HL-60/S4 treated with phorbol 12-myristate 13-acetate at 8.2 ng/mL for 4 days and 3 days (cell line): ENCODE measurements around the gene PROSER2.

ENCODE experiments used
- in situ Hi-C: fragments of 300-500 bp; cut with MboI; formaldehyde crosslinking; loops from 2 replicates; pipeline ENCODE4 v1.15.0; 2022; ENCODE audit warnings: low sequenced_read_pairs

The PROSER2 gene

DNA sequence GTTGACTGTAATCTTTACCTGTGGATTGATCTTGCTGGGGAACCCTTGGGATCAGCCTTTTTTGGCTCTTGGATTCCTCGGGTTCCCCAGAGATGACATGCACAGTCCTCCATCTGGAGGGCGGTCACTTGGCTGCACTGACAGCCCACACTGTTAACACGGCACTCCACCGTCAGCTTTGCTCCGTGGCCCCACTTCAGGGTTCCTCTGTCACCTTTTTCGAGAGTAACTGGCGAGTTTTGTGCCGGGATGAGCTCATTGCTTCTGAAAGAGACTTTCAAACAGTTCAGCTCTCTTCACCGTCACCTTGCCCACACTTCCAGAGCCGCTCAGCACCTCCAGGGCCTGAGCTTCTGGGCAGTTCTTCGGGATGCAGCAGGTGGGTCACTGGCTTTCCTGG lies 42.4 kb downstream of the PROSER2 start:
- in situ Hi-C loops: no loop called here

DNA sequence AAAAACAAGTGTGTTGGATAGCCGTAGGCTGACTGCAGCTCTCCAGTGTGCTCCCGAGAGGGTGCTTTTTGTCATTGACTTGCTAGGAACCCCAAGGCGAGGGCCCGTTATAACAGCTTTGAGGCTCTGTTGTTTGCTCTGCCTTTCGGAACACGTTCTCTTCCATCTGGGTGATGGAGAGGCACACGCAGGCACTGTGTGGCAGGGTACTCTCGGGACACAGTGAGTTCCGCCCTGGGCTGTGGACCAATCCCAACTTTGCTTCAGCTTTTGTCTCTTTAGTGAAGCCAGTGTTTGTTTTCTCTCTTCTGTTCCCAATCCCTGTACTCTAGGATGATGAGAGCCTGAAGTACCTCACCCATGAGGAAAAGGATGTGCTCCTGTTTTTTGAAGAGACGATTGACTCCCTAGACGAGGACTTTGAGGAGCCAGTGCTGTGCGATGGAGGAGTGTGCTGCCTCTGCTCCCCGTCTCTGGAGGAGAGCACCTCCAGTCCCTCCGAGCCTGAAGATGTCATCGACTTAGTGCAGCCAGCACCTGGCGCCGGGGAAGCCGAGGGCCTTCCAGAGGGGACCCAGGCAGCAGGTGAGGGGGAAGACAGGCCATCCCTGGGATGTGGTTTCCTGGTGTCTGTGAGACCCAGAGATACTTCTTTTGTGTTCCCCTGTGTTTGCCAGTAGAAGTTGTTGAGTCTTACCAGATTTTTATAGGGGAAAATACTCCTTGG lies 43.2 kb downstream of the PROSER2 start:
- in situ Hi-C loops: no loop called here

DNA sequence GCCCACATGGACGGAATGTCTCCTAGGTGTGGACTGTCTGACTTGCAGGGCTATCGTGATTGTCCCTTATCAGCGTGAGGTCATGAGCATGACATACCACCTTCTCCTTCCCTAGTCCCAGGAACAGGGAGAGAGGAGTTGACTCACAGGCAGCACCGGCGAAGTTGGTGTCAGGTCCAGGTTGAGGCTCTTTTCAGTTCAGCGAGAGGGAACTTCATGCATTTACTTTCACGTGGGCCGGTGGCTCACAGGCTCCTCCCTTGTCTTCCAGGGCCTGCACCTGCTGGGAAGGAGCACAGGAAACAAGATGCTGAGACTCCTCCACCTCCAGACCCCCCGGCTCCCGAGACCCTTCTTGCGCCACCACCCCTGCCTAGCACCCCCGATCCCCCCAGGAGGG lies 46.1 kb downstream of the PROSER2 start:
- in situ Hi-C loops: no loop called here

DNA sequence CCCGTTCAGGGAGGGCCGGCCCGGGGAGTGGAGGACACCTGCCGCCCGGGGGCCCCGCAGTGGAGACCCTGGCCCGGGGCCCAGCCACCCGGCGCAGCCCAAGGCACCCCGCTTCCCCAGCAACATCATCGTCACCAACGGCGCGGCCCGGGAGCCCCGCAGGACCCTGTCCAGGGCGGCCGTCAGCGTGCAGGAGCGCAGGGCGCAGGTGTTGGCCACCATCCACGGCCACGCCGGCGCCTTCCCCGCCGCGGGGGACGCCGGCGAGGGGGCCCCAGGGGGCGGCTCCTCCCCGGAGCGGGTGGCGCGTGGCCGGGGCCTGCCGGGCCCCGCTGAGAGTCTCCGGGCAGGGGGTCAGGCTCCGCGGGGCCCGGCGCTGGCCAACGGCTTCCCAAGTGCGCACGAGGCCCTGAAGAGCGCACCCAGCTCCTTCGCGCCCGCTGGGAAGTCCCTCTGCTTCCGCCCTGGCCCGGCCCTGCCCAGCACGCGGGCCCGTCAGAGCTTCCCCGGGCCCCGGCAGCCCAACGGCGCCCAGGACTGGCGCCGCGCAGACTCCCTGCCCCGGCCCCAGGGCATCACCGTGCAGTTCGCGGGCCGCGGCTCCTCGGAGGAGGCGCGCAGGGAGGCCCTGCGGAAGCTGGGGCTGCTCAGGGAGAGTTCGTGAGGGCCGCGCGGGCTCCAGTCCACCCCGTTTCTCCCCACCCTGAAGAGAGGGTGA lies 46.7 kb downstream of the PROSER2 start:
- in situ Hi-C loops: no loop called here

DNA sequence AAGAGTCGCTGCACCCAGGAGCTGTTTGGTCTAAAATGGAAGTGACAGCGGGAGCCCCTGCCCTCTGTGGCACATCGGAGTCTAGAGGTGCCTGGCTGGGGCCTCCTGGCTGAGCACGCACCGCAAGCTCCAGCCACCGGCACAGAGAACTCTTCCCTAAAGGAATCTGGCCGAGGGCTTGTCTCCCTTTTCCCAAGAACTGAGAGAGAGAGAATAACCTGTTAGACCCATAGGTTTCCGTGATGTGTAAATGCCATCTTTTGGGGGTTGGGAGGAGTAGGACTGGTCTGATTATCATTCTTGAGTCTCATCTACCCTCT lies 47.3 kb downstream of the PROSER2 start:
- in situ Hi-C loops: no loop called here

DNA sequence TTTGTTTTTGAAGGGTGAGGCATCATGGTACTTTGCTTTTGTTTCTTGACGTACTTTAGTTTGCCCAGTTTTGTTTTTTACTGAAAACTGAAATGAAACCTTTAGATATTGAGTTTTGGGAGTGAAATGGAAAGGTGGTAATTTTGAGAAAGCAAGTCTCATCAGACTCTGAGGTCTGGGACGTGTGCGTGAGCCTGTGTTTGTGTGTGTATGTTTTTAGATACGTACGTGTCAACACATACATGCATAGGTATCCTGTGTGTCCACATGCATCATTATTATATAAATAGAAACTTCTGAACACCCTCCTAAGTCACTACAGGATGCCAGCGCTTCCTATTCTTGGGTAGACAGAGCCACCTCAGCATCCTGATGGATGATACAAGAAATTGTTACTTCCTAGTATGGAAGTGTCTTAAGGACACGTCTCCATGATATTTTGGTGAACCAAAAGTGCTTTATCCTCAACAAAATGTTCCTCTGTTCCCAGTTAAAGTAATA lies 47.8 kb downstream of the PROSER2 start:
- in situ Hi-C loops: no loop called here

DNA sequence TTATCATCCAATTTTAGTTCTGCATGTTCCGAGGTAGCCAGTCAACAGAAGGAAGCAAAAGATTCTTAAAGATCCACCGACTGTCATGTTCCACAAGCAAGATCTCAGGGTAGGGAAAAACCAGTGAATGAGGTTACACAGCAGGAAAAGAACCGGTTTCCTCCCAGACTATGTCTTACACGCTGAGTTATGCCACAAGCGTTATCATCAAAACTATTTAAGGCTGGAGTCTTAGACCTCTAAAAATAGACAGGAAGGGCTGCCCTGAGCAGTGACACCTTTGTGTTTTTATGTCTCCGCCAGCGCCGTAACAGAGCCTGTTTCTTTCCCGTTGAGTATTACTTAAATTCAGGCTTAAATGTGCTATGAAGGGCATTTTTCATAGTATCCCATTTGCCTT lies 48.3 kb downstream of the PROSER2 start:
- in situ Hi-C loops: no loop called here

DNA sequence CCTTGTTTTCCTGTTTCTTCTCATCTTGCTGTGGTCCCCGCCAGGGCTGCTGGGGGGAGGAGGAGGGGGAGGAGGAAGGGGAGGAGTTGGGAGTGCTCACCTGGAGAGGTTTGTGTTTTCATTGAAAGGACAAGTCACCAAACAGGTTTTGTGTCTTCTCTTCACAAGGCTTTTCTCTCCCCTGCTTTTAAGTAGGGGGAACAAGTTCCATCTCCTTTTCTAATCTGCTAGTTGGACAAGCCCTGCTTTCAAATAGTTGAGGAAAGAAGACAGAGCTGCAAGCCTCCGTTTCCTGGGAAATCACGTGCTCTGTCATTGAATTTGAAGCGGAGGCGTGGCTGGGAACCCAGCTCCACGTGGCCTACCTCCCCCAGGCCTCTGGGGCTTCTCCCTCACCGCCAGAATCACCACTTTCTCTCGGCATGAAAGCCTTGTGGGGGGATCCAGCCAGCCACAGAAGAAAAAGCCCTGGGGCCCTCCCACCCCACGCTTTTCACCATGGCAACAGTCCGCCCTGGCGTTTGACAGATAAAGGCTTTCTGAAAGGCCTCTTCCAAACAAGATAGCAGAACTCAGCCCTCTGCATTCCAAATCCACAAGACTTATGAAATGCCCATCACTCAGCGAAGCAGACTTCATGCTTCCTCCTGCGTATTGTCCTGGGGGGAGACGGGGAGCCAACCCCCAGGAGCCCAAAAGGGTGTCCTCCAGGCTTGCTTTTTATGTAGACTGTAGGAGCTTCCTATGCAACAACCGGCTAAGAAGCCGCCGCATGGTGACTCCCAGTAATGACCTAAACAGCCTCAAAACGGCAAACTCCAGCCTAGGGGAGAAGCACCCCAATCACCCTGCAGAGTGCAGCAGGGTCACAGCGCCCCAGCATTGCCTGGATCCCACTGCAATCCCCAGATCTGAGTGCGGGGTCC lies 51.7 kb downstream of the PROSER2 start:
- in situ Hi-C loops: no loop called here

DNA sequence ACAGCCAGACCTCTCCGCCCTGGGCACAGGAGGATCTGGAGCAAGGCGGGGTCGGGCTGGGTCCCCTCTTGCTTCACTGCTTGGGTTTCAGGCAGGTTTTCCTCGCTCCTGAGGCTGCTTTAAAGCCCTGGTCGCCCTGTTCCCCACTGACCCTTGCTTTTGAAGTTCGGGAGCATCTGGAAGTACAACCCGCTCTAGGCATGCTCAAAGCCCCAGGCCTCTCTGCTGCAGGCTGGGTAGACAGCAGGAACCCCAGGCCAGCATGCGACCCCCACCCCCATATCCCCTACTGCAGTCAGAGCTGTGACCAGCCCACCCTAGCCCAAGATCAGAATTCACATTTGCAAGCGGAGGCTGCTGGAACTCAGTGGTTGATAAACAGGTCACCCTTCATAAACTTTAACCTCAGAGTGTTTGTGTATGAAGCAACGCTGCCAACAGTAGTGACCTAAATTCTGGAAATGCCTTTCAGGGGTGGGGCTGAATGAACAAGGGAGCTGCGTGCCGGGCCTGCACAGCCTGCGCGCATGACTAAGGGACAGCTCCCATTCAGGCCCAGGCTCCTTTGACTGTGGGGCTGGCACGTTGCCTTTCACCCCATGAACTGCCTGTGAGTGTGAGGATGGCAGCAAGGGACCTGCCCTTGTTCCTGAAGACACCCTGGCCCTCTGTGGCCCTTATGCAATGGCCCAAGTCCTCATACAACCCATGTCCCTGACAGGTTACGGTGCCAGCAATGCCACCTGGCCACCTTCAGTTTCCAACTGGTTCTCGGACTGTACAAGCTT lies 52.5 kb downstream of the PROSER2 start:
- in situ Hi-C loops: no loop called here

DNA sequence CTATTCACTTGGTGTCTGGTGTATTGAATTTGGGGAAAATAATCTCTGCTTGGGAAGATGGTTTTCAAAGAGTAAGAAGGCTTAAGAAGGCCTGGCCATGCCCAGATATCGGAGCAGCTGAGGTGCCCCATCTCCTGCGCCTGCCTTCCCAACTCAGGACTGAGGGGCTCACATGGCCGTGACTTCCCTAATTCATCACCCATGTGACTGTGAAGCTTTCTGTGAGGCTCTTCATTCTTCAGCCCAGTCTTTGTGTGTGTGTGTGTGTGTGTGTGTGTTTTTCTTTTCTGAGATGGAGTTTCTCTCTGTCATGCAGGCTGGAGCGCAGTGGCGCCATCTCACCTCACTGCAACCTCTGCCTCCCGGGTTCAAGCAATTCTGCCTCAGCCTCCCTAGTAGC lies 53.2 kb downstream of the PROSER2 start:
- in situ Hi-C loops: no loop called here

DNA sequence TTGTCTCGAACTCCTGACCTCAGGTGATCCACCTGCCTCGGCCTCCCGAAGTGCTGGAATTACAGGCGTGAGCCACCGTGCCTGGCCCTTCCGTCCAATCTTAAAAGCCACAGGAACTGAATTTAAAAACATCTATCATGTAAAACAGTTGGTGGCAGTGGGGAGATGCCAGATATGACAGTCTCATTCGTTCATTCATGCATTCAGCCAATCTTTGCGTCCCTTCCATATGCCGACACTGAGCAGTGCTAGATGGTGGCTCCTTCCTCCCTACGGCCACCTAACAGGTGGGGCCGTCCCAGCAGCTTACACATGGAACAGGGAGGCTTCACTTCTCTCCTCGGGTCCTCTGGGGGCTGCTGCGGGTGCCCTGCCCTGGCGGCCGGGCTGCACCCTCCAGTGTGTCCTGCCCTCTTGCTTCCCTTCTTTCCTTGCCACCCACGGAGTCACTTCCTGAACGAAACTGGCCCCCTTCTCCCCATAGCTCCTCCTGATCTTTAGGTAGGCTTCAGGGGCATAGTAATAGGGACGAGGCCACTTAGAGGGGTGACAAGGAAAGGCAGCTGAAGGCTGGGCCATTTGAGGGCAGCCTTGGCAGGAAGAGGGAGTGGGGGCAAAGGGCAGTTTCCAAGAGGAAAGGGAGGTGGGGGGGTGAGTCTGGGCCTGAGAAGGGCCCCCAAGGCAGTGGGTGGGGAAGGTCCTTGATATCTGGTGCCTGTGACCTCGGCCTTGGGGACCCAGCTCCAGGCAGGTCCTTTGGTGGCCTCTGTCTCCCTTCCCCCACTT lies 53.8 kb downstream of the PROSER2 start:
- in situ Hi-C loops: no loop called here

DNA sequence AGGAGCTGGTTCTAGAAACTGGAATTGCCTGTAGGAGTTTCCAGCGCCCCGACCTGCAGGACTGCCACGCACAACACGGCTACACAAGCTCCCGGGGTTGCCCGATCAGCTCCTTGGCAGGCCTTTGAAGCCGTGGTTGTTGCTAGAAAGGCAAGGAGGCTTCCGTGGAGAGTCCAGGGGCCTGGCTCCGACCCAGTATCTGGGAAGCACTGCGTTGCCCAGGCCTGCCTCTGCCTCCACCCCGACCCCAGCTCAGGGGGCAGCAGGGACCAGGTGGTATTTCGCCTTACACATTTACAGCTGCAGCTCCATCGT lies 54.4 kb downstream of the PROSER2 start:
- in situ Hi-C loops: no loop called here

DNA sequence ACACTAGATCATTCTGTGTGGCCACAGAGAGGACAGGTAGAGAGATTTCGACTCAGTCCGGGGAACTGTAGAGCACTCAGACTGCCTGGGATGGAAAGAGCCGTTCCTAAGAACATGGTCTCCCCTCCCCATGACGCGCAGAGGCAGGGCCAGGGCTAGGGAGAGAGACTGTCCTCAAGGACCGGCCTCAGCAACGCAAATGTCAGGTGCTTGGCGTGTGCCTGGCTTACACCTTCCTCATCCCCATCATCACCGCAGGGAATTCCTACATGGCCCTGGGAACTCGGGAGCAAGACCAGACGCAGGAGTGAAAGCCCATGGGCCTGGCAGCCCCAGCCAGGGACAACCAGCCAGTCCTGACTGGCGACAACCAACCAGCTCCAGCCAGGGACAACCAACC lies 55.6 kb downstream of the PROSER2 start:
- in situ Hi-C loops: no loop called here

DNA sequence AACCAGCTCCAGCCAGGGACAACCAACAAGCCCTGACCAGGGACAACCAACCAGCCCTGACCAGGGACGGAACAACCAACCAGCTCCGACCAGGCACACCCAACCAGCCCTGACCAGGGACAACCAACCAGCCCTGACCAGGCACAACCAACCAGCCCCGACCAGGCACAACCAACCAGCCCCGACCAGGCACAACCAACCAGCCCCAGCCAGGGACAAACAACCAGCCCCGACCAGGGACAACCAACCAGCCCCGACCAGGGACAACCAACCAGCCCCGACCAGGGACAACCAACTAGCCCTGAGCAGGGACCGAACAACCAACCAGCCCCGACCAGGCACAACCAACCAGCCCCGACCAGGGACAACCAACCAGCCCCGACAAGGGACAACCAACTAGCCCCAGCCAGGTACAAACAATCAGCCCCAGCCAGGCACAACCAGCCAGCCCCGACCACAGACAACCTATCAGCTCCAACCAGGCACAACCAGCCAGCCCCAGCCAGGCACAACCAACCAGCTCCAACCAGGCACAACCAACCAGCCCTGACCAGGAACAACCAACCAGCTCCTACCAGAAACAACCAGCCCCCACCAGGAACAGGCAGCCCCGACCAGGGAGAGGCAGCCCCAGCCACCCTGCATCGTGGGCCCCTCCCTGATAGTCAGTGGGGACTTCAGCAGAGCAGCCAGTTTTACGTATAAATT lies 56.4 kb downstream of the PROSER2 start:
- in situ Hi-C loops: no loop called here

DNA sequence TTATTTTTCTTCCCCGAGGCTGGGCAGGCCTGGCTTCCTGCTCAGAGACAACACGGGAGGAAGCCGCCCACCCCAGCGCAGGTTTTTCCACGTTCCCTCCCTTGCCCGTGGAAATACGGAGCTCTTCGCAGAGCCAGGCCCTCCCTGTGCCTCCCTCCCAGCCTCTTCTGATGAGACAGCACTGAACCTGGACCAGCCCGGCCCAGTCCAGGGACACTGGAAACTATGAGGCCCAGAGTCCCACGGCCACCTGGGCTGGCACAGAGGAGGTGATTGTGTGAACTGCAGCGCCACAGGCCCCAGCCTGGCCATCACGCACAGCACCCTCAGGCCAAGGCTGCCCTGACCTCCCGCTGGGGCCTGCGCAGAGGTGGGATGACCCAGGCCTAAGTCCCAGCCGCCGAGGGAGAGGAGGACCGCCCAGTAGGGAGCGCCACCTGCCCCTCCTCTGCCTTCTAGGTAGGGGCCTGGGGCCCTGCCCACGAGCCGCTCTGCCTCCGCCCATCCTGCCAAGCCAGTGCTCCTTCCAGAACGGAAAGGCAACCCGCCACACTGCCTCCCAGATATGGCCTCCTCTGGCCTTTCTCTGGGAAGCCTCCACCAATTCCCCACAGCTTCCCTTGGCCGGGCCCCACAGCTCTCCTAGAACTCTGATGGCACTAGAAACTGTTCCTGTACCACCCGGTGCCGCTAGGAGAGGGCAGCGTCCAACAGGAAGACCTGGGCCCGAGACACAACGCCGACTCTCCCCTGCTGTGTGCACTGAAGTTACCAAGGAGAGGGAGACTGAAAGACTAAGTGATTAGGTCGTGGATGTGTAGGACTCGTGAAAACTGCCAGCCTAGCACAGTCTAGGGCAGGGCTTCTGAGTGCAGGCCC lies 57.2 kb downstream of the PROSER2 start:
- in situ Hi-C loops: no loop called here

DNA sequence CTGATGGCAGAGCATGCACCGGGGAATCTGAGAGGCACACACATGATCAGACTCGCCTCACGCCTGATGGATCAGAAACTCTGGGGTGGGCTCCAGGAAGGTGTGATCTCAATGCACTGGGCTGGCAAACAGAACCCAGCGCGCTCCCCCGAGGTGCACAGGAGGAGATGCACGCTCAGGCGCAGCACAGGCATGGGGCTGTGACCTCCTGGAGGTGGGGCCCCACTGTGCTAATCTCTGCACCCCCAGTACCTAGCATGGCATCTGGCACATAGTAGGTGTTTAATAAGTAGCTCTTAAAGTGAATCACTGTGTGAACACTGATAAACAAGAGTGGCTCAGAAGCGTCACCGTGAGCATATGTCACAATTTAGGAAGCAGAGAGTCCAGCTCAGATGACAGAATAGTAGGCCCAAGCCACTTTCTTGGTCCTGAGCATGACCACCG lies 57.9 kb downstream of the PROSER2 start:
- in situ Hi-C loops: no loop called here

DNA sequence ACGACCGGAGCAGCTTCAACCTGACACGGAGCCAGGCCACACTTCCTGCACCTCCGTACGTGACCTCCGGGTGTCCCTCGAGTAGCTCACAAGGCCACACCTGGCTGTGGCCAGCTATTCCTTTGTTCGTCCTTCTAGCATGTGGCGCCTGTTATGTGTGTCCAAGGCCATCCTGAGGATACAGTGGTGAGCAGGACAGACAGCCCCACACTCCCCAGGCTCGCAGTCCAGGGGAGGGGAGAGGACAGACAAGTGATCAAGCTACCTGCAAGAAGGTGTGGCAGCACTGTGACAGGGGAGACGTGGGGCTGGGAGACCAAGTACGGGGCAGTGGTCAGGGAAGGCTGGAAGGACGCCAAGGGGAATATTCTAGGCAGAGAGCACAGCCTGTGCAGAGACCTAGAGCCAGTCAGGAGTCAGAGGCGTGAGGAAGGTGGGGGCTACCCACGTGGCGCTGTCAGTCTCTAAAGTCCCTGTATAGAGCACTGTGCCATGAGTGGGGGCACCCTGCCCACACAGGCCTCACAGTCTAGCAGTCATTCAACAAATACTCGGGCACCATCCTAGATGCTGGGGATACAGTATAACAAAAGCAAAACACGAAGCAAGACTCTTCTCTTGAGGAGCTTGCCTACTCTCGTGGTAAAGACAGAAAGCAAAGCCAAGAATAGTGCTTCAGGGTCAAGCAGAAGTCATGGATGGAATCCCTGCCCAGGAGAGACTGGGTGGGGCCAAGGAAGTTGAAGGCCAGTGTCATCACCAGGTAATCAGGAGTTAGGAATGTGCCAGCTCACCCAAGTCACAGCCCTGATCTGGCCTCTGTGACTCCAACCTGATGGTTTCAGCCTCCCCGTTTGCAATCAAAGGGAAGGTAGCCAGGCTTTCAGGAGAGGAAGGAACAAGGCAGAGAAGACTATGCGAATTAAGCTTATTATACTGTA lies 58.6 kb downstream of the PROSER2 start:
- in situ Hi-C loops: no loop called here
